GM21515 (cell line): ENCODE data around the gene KLF16.

ENCODE experiments used
- ATAC-seq: cut with Tn5 transposase; IDR thresholded peaks from one replicate; pipeline ENCODE4 v1.9.1; 2021; ENCODE audit not compliant: unreplicated experiment

KLF16 gene

DNA sequence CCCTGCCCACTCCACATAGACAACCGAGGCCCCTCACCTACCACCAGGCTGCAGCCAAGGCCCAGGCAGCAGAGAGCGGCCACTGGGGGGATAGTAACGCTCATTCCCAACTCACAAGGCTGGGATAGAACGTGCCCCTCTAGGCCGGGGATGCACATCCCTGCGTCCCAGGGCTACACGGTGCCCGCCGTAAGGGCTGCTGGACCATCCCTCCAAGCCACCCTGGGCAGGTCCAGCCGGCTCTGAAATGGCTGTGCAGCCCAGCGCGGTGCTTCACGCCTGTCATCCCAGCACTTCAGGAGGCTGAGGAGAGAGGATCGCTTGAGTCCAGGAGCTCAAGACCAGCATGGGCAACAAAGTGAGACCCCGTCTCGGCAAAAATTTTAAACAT lies 18.3 kb downstream of the KLF16 start:
- ATAC-seq = no peak

DNA sequence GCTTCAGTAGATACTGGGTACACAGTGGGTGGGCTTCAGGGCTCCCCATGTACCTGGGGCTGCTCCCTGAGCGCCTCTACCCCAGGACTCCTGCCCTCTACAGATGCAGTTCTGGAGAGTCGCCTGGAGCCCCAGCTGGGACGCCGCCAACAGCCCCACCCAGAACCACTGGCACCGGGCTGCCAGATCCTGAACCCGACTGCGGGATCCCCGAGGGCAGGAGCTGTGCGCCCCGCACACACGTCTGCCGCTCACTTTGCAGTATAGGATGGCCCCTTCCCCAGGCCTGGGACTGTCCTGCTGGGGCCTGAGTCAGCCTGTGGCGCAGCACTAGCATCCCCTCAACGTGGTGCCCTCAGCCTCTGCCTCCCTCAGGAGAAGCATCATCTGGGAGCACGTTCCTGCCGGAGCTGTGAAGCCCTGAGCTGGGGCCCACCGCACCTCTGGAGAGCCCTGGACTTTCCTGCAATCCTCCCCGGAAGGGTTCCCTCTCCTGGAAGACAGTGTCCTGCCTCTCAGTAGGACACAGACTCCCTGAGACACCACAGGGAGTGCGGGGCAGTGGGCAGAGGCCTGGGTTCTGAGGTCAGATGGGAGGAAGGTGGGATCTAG lies 18.8 kb downstream of the KLF16 start:
- no peak for ATAC-seq

DNA sequence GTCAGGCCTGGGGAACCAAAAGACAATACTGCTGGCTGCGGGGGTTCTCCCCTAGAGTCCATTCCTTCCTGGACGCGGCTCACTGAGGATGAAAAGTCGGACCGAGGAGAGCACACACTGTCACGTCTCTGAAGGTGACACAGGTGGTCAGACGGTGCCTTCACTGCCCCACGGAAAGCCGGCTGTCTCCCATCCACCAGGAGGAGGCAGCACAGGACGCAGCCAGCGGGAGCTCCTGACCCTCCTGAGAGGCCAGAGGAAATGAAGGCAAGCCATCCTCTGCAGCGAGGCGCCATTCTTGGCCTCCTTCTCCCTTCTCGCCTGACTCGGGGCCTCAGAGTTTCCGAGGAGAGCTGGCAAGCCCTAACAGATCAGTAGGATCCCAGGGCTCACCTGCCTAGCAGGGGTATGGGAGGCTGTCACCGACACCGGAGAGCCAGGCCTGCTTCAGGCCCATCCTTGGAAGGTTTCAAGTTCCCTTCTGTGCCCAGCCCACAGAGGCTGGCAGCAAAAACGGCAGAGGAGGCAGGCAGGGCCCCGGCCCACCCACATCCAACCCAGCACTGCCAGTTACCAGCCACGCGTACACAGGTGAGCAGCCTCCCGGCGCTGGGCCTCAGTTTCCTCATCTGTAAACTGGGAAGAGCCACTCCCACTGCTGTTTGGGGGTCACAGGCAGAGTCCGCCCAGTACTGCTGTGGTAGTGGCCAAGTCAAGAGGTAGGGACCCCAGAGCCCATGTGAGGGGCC lies 19.6 kb downstream of the KLF16 start:
- ATAC-seq = no peak

- no peak for ATAC-seq
These were observed 20.3 kb downstream of the KLF16 start for GRCh38 chr19:1843116-1843515.

GRCh38 chr19:1841209-1841924 lies 22.0 kb downstream of the KLF16 start:
- ATAC-seq = no peak

- no peak for ATAC-seq
These were observed 22.8 kb downstream of the KLF16 start for GRCh38 chr19:1840541-1841115.

GRCh38 chr19:1839658-1840540 lies 23.5 kb downstream of the KLF16 start:
- ATAC-seq = no peak

DNA sequence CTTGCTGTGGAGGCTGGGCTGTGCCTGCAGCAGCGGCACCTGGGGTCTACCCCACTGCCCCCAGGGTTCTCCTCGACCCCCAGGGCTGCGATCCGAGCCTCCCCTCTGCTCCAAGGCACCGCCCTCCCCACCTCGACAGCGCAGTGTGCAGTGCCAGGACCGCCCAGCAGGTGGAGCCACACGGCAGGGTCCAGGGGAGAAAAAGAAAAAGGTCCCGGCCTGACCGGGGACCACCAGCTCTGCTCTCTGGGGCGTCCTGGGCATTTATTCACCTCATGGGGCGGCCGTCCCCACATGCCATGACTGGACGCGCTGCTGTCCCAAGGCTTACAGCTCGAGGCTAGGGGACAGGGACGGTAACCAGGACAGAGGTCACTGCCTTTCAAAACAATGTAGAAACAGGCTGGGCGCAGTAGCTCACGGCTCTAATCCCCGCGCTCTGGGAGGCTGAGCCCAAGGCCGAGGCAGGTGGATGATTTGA lies 25.7 kb downstream of the KLF16 start:
- no peak for ATAC-seq

- ATAC-seq = no peak
These were observed 26.2 kb downstream of the KLF16 start for GRCh38 chr19:1837222-1837565.

DNA sequence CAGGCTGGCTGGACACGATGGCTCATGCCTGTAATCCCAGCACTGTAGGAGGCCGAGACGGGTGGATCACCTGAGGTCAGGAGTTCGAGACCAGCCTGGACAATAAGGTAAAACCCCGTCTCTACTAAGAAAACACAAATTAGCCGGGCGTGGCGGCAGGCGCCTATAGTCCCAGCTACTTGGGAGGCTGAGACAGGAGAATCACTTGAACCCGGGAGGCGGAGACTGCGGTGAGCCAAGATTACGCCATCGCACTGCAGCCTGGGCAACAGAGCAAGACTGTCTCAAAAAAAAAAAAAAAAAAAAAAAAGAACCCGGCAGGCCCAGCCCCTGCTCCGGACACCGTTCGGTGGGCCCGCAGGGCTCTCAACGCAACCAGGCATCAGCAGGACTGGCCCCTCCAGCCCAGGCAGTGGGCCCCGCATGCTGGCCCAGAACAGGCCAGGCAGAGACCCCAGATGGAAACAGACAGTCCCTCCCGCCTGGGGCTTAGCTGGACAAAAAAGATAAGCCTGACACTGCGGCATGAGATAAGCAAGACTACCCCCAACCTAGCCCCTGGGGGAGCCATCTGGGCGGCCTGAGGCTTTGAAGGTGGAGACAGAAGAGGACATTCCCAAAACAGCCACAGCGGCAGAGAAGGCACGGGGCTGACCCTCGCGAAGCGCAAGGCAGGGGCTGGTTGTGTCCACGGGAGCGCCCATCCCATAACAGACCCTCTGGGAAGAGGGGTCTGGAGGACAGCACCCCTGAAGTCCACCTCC lies 26.7 kb downstream of the KLF16 start:
- no peak for ATAC-seq

GRCh38 chr19:1833540-1833939 lies 29.8 kb downstream of the KLF16 start:
- no peak for ATAC-seq

- ATAC-seq = no peak
These were observed 31.2 kb downstream of the KLF16 start for GRCh38 chr19:1832046-1832663.

DNA sequence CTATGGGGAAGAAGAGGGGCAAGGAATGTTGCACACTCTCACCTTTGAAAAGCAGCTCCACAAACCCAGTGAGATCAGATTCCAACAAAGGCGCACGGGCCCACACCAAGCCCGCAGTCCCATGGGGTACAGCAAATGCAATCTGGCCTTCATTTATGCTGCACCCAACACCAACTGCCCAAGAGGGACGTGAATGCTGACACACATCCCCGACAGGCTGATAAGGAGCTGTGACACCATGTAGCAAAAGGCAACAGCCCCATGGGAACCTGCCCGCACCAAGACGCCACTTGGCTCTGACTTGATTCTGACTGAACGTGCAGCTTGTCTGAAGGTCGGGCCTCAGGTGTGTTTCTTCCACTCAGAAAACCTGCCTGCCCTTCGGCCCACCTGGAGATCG lies 32.4 kb downstream of the KLF16 start:
- no peak for ATAC-seq

DNA sequence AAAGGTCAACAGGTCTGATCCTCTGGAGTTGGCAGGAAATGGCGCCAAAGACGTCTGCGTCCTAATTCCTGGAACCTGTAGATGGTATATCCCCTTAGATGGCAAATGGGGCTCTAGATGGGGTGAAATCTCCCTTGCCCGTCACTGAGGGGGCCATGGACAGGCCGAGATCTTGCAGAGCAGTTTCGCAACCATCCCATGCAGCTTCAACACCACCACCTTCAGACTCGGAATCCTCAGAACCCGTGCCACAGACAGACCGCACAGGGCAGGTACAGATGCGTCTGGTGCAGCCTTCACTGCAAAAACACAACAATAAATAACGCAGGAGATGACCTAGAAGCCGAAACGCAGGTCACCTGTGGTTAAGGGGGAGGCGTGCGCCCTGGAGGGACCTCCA lies 32.8 kb downstream of the KLF16 start:
- ATAC-seq = no peak

DNA sequence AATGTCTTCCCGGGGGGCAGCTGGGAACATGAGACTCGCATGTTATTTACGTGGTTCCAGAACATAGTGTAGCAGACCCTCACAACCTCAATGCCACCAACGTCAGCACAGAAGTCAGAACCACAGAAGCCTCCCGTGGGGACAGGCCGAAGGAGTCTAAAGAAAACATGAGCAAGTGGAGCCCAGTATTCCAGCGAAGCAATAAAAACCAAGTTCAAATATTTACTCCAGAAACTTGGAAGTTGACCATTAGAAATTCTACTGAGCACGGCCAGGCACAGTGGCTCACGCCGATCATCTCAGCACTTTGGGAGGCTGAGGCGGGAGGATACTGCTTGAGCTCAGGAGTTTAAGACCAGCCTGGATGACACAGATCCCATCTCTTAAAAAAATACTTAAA lies 33.4 kb downstream of the KLF16 start:
- no peak for ATAC-seq

DNA sequence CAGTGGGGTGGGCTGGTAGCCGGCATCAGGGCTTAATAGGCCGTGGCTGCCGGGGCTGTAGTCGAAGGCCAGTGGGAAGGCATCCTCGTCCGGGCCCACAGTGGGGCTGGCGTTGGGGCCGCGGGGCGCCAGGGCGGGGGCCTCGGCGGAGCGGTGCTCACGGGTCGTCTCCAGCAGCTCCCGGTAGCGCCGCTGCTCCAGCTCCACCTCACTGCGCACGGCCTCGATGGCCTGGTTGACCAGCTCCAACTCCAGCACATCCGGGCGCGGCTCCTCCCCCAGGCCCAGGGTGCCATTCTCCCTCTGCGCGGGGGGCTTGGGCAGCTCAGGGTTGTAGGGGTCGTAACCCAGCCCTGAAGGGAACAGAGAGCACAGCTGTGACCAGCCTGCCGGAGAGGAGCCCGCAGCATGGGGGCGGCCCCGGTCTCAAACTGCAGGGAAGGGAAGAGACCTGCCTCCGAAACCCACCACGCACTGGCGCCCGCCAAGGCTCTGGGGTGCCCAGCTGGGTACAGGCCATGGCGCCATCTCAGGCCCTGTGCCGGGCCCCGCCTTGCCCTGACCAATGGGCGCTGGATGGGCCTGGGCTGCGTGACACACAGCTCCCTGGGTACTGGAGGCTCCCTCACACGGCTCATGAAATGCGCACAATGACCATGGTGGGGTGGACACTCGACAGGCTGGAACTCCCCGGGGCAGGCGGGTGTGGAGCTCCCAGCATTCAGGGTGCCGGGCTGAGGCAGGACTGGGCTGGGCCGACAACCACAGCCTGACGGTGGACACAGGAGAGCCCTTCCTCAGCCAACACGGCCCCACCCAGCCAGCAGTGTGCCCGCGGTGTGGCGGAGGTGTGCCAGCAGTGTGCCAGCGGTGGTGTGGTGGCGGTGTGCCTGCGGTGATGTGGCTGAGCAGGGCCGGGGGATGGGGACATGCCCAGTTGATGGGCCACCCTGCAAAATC lies 34.8 kb downstream of the KLF16 start:
- no peak for ATAC-seq

GRCh38 chr19:1827566-1828278 lies 35.7 kb downstream of the KLF16 start:
- no peak for ATAC-seq
